Measurements from ENCODE around the gene GPATCH1.
"Not testable (repeated sequence)": the region's sequence is repeated elsewhere in the genome, so short reads cannot be mapped to it uniquely, and the experiment has no call there.

GPATCH1 gene

DNA sequence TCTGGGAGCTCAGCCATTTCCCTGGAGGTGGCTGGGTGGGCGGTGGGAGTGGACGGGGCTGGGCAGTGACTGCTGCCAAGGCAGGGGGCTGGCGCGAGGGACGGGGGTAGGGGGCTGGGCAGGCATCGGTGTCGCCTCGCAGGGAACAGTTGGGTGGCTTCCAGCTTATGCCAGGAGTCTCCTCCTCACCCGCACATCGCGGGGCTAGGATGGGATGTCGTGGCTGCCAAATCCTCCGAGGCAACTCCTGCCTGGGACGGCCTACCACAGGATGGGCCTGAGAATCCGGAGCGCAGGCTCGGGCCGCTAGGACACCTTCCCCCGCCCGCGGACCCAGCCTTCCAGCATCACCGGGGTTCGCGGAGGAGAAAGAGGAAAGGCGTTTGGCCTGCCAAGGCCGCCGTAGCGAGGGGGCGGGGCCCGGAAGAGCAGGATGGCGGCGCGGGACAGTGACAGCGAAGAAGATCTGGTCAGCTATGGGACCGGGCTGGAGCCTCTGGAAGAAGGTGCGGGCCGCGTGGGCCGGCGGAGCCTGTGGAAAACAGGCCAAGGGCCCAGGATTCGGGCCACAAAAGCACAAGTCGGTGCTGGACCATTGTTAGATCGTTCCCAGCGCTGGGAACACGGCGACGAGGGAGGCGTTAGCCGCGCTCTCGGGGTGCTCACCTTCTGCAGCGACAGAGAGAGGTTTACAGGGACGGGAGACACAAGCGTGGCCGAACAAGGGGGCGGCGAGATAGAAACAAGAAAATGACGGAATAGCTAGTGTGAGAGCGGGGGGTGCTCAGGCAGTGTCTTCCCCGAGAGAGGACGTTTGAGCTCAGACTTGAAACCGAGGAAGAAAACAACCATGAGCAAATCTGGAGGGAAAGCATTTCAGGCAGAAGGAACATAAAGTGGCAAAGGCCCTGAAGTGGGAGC lies at the start of gene GPATCH1:
GPATCH1 (plus strand) TSS at position 421 of the 921 bp plus-strand sequence; CDS start at position 434, 13 bp downstream.
- DNase-seq, result peak; percentile 91

GRCh38 chr19:33032218-33032781 lies 48.7 kb upstream of the GPATCH1 start:
- DNase-seq, result no peak

- no peak for DNase-seq
Measured at GRCh38 chr19:33035461-33035860, 45.5 kb upstream of the GPATCH1 start.

GRCh38 chr19:33036370-33037167 lies 44.4 kb upstream of the GPATCH1 start:
- DNase-seq, result not testable (repeated sequence)

DNA sequence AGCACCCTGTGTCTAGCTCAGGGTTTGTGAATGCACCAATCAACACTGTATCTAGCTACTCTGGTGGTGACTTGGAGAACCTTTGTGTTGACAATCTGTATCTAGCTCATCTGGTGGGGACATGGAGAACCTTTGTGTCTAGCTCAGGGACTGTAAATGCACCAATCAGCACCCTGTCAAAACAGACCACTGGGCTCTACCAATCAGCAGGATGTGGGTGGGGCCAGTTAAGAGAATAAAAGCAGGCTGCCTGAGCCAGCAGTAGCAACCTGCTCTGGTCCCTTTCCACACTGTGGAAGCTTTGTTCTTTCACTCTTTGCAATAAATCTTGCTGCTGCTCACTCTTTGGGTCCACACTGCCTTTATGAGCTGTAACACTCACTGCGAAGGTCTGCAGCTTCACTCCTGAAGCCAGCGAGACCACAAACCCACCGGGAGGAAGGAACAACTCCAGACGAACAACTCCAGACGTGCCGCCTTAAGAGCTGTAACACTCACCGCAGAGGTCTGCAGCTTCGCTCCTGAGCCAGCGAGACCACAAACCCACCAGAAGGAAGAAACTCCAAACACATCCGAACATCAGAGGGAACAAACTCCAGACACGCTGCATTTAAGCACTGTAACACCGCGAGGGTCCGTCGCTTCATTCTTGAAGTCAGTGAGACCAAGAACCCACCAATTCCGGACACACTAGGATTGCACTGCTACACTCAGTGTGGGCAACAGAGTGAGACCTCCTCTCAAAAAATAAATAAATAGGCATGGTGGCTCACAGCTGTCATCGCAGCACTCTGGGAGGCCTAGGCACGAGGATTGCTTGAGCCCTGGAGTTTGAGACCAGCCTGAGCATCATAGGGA lies 43.6 kb upstream of the GPATCH1 start:
- DNase-seq, result peak; percentile 21

DNA sequence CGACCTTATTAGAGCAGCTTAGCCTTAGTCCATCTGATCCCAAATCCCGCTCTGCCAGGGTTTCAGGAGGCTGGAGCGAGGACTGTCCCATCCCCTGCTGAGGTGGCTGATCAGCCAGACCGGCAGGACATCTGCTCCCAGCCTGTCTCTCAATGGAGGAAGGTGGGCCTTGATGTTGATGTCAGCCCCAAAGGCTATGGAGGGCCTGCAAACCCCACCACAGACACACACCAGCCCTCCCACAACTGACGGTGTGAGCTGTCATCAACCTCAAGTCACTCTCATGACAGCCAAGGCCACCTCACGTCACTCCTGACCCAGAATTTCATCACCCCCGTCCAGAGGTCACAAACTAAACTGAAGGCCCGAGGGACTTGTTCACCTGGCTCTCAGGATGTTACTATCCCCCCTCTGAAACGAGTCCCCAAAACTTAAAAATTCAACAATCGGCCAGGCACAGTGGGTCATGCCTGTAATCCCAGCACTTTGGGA lies 41.8 kb upstream of the GPATCH1 start:
- no peak for DNase-seq

GRCh38 chr19:33039815-33040214 lies 41.2 kb upstream of the GPATCH1 start:
- DNase-seq, result no peak

GRCh38 chr19:33040994-33041827 lies 39.8 kb upstream of the GPATCH1 start:
- DNase-seq, result no peak

DNA sequence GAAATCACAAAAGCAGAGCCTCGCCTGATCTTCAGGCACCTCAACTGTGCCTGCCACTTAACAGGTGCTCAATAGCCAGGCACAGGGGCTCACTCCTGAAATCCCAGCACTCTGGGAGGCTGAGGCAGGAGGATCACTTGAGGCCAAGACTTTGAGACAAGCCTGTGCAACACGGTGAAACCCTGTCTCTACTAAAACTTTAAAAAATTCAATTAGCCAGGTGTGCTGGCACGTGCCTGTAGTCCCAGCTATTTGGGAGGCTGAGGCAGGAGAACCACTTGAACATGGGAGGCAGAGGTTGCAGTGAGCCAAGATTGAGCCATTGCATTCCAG lies 39.2 kb upstream of the GPATCH1 start:
- DNase-seq, result not testable (repeated sequence)

DNA sequence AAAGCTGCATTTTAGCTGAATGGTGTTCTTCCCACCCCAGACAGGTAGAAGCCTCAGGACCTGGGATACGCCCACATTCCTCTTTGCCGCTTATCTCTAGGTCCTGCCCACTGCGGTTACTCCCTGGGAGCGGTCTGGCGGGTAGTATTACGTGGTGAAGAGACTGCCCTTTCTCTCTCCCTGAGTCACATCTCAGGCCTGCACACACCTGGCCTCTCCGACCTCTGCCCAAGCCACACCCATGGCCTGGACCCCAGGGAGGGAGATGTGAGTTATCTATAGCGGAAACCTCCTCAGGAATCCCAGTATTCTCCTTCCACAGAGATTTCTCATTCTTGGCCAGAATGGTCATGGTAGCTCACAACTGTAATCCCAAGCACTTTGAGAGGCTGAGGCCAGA lies 33.6 kb upstream of the GPATCH1 start:
- no peak for DNase-seq

- no peak for DNase-seq
Measured at GRCh38 chr19:33048806-33049676, 31.9 kb upstream of the GPATCH1 start.

DNA sequence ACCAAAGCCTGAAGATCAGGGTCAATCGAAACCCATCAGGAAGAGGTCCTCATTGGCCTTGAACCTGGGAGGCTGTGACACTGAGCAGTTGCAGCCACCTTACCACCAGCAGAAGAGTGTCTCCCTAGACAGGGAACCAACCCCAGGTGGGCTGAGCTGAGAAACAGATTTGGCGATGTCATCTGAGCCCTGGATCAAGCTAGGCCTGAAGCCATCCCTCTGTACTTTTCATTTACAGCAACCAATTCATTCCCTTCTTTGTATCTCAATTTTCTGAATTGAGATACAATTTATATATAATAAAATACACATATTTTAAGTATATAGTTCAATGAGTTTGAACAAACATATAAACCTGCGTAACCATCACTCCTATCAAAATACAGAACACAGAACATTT lies 30.9 kb upstream of the GPATCH1 start:
- DNase-seq, result no peak

DNA sequence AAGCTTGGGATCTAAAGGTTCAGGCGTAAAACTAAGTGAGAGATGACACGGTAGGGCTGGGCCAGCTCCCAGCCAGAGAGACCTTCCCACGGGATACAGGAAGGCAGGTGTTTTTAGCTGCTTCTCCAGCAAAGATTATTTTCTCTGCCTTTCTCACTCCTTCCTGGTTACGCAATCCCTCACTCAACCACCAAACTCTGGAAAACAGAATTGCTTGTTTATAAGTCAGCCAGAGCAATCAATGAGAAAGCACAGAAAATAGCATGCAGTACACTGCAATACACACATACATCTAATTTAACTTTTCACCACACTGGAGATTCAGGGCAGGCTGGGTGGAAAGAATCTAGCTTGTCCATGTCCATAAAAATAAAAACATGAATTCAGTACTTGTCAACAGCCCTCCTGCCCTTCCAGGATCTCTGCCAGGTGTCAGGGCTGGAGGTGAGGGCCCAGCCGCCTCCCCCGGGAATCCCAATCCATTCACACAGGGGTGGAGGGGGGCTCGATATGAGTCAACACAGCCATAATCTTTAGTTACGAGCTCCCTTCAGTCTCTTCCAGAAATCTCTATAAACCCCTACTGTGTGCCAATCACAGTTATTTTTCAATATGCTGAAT lies 28.5 kb upstream of the GPATCH1 start:
- no peak for DNase-seq

DNA sequence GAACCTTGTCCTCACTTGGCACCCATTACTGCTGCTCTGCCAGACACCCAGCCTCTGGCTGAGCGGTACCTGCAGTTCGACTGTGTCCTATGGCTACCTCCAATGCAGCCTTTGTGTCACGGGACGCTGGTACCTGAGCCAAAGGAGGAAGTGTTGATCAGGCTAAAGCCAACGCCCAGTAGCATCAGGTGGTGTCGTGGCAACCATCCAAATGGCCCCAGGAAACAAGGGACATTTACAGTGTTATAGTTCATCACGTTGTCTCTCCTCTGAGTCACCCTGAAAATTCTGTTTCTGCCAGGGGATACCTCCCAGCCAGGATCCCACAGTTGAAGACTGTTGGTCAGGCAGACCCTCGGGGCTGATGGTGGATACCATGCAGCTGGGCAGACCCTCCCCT lies 26.4 kb upstream of the GPATCH1 start:
- DNase-seq, result no peak

GRCh38 chr19:33055718-33056117 lies 25.3 kb upstream of the GPATCH1 start:
- DNase-seq, result no peak

DNA sequence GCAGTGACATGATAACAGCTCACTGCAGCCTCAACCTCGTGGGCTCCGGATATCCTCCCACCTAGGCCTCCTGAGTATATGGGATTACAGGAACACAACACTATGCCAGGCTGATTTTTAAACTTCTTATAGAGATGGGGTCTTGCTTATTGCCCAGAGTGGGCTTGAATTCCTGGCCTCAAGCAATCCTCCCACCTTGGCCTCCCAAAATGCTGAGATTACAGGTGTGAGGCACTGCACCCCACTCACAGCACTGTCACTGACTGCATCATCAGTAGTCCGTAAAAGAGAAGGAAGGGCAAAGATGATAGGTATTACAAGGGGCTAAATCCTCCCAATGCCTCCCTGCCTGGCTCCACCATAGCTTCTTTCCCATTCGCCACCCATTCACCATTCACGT lies 20.4 kb upstream of the GPATCH1 start:
- no peak for DNase-seq

GRCh38 chr19:33062902-33063301 lies 18.1 kb upstream of the GPATCH1 start:
- DNase-seq, result no peak

DNA sequence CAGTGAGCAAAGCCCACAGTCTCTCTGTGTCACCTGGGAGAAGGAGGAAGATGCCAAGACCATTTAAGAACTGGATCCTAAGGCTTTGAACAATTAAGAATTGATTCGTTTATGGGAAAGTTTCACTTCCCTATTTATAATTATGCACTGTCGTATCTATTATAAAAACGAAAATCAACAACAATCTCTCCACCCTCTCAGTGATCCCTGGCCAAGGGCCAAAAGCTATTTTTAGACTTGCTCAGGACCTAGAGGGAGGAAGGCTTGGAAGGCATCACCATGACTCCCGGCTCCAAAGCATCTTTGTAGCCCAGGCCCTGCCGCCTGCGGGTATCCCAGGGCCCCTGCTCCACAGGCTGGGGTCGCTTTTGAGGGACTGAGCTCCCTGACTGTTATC lies 17.6 kb upstream of the GPATCH1 start:
- no peak for DNase-seq

DNA sequence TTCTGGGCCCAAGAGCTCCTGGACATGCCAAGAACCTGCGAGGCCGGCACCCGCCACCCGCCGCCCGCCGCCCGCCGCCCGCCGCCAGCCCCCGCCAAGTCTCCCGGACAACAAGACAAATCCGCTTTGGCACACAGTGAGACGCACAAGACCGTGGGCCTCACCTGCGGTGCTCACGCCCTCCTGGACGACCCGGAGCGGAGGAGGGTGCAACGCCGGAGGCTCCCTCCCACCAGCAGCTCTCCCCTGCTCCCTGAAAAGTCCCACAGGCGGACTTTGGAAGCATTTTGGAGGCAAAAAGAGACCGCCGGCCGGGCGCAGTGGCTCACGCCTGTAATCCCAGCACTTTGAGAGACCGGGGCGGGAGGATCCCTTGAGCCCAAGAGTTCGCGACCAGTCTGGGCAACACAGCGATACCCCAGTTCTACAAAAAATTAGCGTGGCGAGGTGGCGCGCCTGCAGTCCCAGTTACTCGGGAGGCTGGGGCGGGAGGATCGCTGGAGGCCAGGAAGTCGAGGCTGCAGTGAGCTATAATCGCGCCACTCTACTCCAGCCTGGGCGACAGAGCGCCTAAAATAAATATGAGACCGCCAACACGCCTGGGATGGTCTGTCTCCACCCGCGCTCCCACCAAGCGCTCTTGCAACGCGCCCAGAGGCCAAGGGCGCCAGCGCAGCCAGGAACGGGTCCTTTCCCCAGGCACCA lies 17.1 kb upstream of the GPATCH1 start:
- peak; percentile 3 for DNase-seq

GRCh38 chr19:33064458-33064791 lies 16.6 kb upstream of the GPATCH1 start:
- DNase-seq, result peak; percentile 55
